Hematopoietic multipotent progenitor cell treated with erythropoietin and hydrocortisone succinate and interleukin-3 and kit ligand, for 6 days (in vitro differentiated cells): ENCODE measurements around the gene CEP41.

Experiments
- DNase-seq: peaks from one replicate; pipeline ENCODE4 v3.0.0-alpha.2; 2015

CEP41 gene

DNA sequence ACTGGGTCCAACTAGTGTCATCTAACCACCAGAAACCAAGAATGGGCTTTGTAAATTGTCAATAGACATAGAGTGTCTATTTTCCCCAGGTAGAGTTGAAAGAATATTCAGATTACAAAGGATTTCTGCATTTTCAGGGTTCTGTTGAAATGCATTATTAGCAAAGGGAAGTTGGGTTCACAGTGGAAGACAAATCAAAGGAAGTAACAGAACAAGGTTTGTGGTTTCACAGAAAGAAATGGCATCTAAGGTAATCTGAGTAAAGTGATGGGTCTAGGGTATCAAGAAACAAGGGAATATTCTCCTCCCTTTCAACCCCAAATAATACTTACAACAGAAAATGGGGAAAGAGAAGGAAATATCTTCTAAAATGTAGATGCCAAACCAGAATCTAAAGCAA lies 25.8 kb downstream of the CEP41 start:
- peak; percentile 27 for DNase-seq

GRCh38 chr7:130413201-130413600 lies 27.6 kb downstream of the CEP41 start:
- no peak for DNase-seq

- DNase-seq, result no peak
Measured at GRCh38 chr7:130410868-130411541, 29.8 kb downstream of the CEP41 start.

DNA sequence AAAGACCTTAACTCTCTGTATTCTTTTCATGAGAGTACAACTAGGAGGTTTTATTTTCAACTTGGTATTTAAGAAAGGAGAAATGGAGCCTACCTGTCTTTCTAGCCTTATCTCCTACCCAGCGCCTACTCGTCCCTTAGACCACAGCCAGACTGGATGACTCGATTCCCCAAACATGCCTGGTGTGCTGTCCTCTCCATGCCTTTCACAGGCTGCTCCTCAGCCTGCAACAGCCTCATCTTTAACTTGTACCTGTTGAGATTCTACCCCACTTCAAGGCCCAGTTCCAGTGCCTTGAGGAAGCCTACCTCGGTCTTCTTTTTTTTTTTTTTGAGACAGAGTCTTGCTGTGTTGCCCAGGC lies 31.1 kb downstream of the CEP41 start:
- DNase-seq, result no peak

DNA sequence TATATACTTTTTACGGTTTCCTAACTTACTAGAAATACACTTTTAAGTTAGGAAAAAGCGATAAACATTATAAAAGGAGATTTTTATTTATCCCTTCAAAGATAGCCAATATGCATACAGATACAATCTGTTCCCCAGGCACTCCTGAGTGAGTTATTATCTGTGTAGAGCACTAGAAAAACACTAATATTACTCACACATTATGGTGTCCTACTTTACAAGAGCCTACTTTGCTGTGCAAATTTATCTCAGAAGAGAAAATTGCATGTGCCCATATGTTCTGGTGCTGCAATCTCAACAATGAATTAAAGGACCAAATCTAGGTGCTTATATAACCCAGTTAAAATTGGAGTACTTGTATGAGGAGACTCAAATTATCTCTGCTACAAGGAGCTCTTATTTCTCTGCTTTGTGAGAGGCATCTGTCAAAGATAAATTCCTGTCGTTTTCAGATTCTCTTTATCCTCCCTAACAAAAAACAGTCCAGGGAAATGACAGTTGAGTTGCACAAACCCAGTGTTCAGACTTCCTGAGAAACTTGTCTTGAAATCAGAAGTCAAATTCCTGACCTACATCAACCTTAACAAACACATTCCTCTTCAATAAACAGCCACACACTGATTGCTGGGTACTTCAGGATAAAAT lies 31.6 kb downstream of the CEP41 start:
- DNase-seq, result no peak

- no peak for DNase-seq
Measured at GRCh38 chr7:130405003-130405402, 35.8 kb downstream of the CEP41 start.

DNA sequence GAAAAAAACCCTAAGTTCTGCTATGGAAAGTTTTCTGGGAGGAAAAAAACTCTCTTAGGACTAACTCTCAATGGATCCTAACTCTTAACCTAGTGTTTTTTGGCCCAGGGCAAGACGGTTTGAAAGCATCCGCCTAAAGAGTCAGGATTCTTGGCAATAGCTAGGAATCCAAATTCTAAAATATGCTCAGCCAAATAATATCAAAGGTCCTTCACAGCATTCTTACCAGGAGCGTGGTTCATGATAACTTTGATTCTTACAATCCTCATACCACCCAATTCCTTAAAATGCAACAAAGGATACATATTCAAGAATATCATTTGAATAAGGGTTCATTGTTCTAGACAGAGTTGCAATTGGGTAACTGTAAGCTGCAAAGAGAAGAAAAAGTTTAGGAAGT lies 39.2 kb downstream of the CEP41 start:
- no peak for DNase-seq

GRCh38 chr7:130401101-130401500 lies 39.7 kb downstream of the CEP41 start:
- no peak for DNase-seq

DNA sequence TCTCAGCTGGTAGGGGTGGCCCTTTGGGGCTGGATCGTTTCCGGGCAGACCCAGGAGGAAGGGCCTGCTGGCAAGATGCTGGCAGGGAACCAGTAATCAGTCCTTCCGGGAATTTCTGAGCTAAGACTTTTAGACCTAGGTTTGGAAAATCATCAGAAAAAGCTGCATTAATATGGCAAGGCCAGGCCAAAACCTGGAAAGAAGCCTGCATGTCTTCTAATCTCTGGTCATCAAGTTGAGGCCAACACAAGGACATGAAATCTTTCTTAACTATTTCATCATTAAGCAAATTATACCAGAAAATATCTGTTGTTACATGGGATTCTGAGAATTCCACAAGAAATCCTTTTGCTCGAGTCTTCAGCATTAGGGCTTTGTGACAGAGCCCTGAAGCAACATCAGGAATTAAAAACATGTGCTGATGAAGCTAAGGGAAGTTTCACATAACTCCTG lies 40.7 kb downstream of the CEP41 start:
- no peak for DNase-seq

DNA sequence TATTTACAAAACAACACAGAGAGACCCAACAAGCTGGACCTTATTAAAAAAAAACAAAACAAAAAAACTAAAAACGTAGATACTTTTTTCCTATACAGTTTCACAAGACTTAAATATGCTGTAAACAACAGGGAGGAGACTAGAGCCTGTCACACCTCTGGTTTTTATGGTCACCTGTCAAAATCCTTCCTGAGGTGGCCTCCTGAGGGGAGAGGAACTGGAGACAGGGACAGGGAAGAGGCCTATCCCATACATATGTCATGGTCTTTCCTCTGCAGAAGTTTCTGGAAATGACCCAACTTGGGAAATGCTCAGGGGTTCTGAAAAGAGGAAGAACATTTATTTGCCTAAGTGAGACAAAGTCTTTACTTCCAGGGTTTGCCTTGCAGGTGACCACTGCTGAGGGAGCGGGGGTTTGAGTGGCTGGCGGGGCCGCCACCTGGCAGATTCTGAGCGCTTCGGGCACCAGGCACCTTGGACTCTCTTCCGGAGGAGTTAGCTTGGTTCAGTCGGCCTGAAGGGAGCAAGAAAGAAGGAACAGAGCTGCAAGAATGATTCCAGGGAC lies 42.2 kb downstream of the CEP41 start:
- no peak for DNase-seq

- no peak for DNase-seq
Measured at GRCh38 chr7:130397758-130398073, 43.1 kb downstream of the CEP41 start.

DNA sequence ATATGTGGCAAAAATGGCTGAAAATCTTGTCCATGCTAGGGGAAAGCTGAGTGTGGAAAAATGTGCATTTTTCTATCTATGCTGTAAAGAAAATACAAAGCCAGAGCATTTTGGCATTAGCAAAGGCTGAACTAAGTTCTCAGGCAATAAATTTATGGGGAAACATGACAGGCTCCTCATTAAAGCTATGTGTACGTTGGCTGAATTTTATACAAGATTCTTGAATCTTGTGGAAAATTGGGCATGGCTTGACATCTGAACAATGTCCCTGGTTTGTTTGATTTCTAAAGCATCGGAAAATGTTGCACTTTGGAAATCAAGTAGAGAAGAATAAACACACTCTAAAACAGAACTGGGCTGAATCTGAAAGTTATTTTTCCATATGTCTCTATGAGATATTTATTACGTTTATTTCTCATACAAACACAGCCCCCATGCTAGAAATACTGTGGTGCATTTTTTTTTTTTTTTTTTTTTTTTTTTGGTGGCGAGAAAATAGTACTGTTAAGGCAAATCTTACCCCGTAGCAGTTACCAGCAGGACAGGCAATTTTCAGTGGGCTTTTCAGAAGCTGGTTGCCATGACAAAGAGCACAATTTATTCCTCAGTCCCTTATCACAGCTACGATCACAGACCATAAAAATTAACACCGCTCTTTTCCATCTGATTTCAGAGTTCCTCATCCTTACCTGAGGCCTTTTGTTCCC lies 43.6 kb downstream of the CEP41 start:
- no peak for DNase-seq

DNA sequence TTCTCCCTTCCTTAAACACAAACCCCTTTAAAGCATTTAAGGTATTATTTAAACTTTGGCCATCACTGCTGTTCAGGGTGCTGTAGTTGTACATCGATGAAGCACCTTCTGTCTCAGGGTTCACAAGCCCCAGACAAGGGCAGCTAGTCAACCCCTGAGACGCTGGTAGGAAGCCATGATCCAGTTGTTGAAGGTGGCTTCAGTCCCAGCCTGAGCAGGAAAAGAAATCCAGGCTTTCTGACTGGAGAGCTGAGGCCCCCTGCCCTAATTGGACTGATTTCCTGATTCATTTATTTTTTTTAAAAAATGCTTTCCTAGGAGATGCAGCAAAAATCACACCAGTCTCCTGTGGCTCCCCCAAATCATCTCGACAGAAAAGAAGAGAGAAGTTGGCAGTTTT lies 44.7 kb downstream of the CEP41 start:
- DNase-seq, result no peak

DNA sequence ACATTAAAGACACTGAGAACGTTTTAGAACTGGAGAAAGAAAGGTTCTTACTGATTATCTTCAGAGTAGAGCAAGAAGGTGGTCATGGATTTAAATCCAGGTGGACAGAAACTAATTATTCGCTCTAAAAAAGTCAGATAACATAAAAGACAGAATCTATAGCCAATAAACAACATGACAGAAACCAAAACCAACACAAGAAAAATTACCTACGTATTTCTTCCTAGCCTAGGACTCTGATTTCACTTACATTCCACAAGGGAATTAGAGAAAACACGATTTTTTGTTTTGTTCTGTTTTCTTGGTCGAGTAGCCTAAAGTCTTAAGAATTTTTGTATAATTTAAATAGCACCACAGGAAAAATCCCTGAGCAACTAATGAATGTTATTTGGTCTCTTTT lies 45.4 kb downstream of the CEP41 start:
- DNase-seq, result no peak

DNA sequence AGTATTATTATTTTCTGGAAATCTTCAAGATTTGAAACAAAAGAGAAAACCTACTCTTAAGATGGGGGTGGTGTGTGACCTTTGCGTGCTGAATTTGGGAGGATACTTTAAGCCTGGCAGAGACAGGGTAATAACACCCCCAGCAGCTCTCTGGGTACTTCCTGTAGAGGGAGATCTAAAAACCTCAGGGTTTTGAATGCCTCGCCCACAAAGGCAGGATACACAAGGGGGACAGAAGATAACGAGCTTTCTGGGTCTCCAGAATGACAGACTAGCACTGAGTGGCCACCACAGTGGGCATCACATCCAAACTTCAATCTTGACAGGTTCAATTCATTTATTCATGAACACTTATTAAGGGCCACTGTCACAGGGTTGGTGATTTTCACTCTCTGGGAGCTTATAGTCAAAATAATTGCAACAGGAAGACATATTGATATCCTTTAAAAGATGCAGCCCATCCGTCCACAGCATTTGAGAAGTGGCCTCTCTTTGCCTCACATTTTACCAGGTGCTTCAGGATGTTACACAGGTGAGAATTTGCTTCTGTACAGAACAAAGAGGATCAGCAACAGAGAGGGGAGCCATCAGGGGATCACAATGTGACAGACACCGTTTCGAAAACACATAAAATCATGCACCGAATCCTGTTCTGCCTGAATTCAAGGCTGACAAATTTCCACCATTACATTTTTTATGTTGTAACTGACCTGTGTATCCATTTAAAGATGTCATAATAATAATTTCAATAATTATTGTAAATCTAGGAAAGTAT lies 46.2 kb downstream of the CEP41 start:
- peak; percentile 88 for DNase-seq

DNA sequence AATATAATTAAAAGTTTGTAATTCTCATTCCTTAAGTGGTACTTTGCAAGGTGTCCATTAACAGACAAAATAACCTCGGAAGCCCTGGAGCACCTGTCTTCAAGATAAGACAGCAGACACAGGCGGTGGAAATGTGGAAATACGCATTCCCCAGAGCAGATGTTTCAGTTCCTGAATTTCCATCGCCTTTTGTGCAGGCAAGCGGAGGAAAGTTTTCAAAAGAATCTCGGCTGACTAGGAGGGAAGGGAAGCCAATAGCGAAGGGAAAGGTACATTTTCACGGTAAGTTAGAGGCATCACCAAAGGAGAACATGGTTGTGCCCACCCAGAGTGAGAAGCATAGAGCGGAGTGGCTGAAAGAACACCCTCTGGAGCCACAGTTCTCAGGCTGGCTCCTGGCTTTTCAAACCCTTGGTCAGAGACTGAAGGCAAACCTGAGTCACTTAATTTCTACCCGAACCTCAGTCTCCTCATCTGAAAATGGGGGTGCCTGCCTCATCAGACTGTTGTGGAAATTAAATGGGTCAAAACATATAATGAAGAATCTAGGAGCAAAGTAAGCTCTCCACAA lies 46.9 kb downstream of the CEP41 start:
- peak; percentile 37 for DNase-seq

DNA sequence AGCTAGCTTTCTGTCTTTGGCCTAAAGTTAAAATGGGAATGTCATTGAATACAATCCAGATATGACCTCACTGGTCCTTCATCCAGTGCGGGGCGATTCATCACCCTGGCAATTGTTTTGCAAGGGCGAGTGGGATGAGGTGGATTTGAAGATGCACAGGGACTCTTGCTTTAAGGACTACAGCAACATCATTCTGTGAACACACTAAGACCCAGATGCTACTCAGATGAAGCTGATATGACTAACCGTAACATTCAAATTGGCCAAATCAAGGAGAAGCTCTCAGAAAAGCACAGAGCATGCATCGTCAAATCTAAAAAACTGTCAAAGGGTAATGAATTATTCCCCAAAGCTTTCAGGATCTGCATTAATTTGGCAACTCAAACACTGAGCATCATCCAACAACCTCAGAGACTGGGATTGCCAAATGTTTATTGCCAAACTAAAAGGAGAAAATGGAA lies 47.7 kb downstream of the CEP41 start:
- peak; percentile 18 for DNase-seq

DNA sequence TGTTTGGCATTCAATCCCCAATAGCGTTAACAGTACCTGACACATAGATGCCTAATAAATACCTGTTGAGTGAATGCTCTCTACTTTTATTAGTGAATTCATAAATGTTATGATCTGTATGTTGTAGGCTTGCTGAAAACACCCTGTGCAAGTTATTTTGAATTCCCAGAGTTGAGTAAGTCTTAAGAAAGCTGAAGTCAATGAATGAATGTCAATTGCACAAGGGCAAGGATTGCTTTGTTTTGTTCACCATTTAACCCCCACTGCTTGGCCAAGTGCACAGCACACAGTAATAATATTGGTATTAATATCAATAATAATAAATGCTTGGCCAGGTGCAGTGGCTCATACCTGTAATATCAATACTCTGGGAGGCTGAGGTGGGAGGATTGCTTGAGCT lies 50.3 kb downstream of the CEP41 start:
- DNase-seq, result no peak

DNA sequence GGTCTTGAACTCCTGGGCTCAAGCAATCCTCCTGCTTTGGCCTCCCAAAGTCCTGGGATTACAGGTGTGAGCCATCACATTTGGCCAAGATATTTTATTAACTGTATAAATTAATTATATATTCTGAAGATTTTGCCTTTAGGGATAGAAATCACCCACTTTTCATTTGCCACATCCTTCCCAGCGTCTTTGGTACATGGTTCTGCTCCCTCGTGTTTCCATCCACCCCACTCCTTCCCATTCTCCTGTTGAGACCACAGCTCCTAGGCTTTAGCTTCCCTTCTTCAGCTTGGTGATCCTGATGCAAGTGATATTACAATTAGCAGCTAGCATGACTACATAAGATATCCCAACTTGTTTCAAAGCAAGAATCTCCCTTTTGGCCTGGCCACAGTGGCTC lies 52.1 kb downstream of the CEP41 start:
- DNase-seq, result no peak

GRCh38 chr7:130387628-130388403 lies 53.0 kb downstream of the CEP41 start:
- no peak for DNase-seq

DNA sequence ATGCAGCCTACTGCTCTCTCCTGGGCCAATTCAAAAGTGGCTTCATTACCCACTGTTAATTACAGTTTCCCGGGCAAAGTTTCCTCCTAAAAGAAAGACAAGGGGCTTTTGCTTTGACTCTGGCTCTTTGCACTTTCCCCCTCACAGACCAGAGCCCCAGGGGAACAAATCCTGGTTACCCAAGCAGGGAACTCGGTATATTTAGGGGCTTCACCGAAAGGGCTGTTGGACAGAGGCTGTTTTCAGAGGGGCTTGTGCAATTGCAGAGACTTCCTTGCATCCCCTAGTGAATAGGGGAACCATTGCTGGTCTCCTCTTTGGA lies 53.5 kb downstream of the CEP41 start:
- no peak for DNase-seq

- DNase-seq, result no peak
Measured at GRCh38 chr7:130386876-130387275, 53.9 kb downstream of the CEP41 start.
